ENCODE data around the gene KIAA1755.
"Not testable (repeated sequence)": the region's sequence is repeated elsewhere in the genome, so short reads cannot be mapped to it uniquely, and the experiment has no call there.

The KIAA1755 gene

DNA sequence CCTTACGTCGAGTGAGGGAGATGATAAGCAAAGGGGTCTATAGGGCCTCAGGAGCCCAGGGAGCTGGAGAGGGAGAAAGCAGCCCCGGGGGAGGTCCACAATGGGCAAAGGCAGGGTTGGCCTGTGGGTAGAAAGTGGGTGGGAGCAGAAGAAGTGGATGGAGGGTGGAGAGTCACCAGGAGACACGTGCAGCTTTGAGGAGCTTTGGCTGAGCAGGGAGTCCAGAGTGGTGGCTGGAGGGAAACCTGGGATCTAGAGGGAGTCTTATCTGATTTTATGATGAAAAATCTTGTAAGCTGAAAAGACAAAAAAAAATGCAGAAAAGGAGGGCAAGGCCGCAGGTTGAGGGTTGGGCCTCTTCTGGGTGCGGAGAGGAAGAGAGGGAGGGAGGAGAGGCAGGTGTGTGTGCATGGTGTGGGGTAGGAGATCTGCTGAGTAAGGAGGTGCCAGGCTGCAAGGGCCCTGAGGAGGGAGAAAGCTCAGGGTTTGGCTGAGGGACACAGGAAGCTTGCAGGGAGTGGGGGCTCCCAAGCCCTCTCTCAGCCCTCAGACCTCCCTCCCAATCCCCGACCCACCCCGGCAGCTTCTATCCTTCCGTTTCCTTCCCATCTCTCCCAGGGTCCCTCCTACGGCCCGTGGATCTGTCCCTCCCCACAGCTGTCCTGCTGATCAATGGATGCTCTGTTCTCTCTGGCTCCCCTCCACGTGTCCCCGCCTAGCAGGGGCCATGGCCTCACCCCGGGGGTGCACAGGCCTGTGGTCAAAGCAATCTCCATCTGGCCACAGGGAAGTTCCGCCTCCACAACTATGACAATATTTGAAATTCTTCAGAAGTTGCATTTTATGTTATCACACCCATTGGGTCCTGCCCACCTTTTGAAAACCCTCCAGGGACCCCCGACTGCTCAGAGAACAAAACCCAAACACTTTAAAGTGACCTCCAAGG, 26.3 kb upstream of the KIAA1755 start:
- peak in 12 of 14 donors; percentile 7 to 80 (median 70) for DNase-seq

DNA sequence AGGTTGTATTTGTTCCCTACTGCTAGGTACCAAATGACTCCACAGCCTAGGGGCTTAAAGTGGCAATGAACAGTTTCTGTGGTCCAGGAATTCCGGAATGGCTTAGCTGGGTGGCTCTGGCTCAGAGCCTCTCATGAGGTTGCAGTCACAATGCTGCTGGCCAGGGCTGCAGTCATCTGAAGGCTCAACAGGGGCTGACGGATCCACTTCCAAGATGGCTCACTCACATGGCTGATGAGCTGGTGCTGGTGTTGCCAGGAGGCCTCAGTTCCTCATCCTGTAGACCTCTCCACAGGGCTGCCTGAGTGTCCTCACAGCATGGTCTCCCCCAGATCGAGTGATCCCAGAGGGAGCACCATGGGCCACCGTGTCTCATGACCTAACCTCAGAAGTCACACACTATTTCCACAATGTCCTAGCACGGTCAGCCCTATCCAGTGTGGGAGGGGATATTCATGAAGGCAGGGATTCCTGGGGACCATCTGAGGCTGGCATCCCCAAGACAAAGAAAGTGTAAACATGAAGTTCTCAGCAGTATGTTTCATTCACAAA, 24.4 kb upstream of the KIAA1755 start:
- no peak for DNase-seq

DNA sequence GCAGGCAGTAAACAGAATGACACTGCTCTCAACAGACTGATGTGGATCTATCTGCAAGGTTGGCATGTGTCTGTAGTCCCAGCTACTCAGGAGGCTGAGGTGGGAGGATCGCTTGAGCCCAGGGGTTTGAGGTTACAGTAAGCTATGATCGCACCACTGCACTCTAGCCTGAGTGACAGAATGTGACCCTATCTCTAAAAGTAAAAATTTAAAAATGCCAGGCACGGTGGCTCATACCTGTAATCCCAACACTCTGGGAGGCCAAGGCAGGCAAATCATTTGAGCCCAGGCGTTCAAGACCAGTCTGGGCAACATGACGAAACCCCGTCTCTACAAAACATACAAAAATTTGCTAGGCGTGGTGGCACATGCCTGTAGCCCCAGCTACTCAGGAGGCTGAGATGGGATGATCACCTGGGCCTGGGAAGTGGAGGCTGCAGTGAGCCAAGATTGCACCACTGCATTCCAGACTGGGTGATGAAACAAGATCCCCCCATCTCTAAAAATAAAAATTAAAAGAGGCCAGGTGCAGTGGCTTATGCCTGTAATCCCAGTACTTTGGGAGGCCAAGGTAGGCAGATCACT, 23.6 kb upstream of the KIAA1755 start:
- DNase-seq, result not testable (repeated sequence)

DNA sequence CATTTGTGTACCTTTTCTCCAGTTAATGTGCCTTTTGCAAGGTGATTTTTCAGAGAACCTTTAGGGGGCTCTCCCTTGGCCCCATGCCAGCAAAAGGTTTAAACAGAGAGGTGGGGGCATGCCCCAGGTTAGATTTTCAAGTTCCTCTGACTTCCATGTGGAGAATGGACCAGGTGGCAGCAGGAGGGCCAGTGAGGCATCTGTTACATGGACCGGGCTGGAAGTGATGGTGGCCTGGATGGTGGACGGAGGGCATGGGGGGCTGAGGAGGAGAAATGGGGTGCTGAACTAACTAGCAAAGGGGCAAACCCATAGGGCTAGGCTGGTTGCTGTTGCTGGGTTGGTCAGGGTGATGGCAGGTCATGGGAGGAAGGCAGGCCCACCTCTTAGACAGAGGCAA, 22.7 kb upstream of the KIAA1755 start:
- no peak for DNase-seq

DNA sequence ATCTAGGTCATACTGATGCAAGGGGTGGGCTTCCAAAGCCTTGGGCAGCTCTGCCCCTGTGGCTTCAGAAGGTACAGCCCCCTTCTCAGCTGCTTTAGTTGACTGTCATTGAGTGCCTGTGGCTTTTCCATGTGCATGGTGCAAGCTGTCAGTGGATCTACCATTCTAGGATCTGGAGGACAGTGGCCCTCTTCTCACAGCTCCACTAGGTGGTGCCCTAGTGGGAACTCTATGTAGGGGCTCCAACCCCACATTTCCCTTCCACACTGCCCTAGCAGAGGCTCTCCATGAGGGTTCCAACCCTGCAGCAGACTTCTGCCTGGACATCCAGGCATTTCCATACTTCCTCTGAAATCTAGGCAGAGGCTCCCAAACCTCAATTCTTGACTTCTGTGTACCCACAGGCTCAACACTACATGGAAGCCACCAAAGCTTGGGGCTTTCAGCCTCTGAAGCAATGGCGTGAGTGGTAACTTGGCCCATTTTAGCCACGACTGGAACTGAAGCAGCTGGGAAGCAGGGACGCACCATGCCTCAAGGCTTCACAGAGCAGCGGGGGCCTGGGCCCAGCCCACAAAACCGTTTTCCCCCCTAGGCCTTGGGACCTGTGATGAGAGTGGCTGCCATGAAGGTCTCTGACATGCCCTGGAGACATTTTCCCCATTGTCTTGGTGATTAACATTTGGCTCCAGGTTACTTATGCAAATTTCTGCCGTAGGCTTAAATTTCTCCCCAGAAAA, 20.8 kb upstream of the KIAA1755 start:
- DNase-seq, result not testable (repeated sequence)

DNA sequence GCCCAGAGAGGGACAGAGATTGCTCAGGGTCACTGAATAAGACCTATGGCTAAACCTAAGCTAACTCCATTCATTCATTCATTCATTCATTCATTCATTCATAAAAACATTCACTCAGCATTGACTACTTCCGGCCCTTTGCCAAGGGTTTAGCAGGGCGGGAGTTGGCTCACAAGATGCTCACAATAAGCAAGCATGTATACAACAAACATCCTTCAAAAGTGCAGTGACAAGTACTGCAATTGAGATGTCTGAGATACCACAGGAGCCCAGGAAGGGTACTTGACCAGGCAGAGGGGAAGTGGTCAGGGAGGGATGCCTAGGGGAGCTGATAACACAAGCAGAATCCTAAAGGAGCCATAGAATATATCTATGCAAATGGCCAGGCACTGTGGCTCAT, 18.2 kb upstream of the KIAA1755 start:
- DNase-seq, result no peak

DNA sequence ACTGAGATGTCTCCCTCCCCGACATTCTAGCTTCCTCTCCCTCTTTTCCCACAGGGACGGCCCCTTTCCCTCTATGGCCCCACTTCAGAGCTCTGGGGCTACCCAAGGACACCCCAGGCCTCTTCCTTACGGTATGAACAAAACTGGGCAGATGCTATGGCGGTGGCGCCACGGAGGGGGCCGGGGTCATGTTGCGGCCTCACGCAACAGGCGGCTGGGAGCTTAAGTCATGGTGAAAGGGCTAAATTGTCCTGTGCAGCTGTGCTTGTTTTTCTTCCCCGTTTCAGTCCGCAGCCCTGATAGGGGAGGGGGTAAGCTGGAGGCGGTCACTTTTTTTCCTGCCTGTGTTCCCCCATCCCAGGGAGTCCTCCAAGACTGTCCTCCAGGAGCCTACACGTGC, 17.6 kb upstream of the KIAA1755 start:
- peak in 2 of 14 donors; percentile 18 to 31 for DNase-seq

DNA sequence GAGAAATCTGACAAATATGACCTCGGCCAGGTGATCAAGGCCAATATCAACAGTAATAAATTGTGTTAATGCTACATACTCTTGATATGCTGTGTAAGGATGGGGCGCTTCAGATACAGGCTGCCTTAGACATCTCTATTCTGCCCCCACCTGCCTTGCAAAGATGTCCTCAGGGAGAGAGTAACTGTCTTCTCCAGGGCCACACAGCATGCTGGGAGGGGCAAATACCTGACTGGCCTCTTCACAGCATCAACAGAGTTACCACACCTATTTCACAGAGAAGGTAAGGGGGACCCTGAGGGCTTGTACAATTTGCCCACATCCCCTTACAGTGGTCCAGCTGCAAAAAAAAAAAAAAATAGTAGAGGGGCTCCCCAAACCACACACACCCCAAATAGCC, 17.2 kb upstream of the KIAA1755 start:
- DNase-seq, result no peak

DNA sequence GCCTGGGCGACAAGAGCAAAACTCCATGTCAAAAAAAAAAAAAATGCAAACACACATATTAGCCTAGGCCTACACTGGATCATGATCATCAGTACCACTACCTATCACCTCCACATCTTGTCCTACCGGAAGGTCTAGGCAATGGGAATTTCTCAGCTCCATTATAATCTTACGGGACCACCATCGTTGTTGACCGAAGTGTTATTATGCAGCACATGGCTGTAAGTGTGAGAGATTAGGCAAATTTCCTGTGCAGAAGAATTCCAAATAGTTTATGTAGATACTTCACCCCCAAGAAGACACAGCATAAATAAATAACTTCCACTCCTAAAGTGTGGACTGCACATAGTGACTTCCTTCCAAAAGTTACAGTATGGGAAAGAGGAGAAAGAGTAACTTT, 16.8 kb upstream of the KIAA1755 start:
- no peak for DNase-seq

DNA sequence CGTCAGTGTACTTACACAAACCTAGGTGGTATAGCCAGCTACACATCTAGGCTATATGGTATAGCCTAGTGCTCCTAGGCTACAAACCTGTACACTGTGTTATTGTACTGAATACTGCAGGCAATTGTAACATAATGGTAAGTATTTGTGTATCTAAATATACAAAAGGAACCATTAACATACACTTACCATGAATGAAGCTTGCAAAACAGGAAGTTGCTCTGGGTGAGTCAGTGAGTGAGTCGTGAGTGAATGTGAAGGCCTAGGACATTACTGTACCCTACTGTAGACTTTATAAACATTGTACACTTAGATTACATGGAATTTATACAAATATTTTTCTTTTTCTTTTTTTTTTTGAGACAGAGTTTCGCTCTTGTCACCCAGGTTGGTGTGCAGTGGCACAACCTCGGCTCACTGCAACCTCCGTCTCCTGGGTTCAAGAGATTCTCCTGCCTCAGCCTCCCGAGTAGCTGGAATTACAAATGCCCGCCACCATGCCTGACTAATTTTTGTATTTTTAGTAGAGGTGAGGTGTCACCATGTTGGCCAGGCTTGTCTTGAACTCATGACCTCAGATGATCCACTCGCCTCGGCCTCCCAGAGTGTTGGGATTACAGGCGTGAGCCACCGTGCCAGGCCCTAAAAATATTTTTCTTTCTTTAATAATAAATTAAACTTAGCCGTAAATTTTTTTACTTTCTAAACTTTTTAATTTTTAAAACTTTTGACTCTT, 15.4 kb upstream of the KIAA1755 start:
- no peak for DNase-seq

DNA sequence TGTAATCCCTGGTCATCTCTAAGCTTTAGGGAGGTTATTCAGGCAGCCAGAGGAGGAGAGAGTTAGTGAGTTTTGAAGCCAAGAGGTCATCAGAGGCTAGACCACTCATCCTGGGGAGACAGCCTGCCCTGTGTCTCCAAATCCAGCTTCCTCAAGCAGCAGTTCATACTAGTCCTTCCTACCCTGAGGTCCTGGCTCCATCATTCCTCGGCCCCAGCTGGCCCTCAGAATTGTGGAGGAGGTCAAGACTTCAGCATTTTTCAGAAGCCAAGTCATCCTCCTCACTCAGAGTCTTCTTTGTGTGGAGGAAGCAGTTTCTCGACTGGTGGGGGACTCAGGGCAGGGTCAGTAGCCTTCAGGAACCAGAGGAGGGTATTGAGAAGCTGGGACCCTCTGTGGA, 12.4 kb upstream of the KIAA1755 start:
- no peak for DNase-seq

DNA sequence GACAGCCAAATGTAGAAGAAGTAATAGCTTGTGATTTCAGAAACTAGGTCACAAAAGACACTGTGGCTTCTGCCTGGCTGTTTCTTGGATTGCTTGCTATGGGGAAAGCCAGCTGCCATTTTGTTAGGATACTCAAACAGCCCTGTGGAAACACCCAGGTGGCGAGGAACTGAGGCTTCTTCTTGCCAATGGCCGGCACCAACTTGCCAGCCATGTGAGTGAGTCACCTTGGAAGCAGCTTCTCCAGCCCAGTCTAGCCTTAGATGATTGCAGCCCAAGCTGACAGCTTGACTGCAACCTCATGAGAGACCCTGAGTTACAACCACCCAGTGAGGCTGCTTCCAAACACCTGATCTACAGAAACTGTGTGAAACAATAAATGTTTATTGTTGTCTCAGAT, 11.9 kb upstream of the KIAA1755 start:
- DNase-seq, result no peak

DNA sequence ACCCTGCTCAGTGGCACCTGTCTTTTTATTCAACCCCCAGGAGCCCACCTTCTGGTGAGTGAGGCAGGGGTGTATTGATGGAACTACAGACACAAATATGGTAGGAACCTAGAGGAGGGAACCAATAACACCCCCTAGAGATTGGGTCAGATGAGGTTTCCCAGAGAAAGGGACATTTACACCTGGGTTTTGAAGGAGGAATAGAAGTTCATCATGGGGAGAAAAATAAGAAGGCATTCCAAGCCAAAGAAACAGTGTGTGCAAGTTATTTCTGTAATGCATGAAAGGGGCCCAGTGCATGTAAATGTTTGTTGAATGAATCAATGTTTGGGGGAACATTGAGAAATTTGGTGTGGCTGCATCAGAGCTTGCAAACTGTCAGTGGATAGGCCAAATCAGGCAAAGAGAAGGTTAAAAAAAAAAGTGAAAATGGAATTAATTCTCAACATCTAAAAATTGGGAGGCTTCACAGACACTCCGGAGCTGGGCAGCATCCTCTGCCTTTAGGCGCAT, 11.1 kb upstream of the KIAA1755 start:
- no peak for DNase-seq

DNA sequence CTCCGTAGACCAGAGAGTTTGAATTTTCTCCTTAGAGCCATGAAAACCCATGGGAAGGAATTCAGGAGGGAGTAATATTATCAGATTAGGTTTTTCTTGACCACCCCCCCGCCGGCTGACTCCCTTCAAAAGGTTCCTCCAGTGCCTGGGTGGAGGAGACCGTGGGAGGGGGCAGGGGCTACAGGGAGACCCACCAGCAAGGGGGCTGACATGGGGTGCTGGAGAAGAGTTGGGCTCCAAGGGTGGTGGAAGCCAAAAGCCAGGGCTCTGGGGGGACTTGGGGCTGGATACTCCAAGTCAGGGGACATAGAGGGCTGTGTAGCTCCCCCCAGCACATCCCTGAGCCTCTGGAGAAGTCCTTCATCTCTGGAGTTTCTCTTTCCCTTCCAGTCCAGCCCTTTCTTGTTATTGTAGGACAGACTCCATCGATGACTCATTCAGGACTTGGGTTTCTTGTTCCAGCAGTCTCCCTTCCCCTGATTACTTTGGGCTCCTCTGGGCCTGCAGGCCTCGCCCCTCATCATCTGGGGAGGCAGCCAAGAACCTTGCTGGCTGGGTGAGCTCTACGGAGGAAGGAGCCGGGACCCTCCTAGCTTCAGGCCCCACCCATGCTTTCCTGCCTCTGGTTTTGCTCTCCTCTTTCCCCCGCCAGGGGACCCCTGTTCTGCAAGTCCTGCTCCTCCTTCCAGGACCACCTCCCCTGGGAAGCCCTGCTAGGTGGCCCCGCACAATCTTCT, 10.5 kb upstream of the KIAA1755 start:
- DNase-seq, result no peak

DNA sequence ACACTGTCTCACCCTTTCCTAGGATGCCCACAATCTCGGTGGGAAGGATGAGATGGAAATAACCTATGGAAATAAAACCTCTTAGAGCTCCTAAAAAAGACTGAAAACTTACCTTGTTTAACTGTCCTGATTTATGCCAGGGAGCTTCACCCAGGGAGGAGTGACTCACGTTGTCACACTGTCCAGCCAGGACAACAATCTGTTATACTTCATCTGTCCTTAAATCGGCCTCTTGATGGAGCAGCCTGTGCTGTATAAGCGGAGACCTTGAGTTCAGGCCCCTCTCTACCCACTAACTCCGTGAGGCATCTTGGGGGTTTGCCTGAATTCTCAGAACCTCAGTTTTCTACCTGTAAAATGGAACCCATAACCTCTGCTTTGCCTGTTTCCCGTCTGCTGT, 9.2 kb upstream of the KIAA1755 start:
- DNase-seq, result no peak

DNA sequence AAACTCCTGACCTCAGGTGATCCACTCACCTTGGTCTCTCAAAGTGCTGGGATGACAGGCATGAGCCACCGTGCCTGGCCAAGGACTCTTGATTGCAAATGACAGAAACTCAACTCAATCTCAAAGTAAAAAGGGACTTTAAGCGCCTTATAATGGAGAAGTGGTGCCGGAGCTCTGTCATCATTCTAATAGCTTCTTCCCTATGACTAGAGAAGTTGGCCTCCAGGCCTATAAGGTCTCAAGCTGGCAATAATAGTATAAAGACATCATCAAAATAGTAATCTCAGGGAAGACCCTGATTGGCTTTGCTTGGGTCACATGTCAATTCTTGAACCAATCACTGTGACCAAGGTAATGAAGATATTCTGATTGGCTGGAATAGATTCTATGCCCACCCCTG, 8.5 kb upstream of the KIAA1755 start:
- no peak for DNase-seq

DNA sequence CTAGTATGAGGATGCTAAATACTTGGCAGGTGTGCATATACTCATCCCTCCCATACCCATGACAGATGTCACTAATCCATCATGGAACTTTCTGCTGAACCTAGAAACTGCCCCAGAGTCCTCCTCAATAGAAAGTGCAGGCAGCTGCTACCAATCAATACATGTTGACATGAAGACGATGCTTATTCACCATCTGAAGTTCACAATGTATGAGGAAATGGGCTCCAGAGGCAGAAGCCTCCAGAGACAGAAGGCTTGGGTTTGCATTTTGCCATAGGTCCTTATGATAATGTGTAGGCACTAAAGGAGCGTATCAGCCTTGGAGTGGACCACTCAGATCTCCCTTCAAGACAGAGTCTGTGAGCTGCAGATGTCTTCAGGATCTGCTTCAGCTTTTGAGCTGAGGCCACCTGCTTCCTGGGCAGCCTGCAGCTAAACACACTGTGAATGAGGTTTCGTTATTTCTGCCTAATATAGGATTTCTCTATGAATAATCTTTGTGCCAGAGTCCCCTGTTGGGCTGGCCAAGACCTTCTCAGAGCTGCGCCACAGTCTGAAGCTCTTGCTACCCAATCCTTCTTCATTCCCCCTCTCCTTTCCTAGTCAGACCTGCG, 7.5 kb upstream of the KIAA1755 start:
- DNase-seq, result no peak

DNA sequence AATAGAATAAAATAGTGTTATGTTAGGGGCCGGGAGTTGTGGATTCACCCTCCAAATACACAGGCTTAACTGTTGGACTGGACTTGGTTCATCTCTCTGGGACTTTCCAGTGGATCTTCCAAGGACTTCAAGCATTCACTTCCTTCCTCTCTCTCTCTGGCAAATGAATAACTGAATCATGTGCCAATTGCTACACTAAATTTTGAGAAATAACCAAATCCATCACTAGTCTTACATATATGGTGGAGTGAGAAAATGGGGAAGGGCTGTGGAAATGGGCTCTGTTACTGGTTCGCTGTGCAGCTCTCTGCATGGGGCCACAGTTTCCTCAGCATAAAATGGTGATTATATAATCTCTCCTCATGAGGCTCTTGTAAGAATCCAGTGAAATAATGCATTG, 6.8 kb upstream of the KIAA1755 start:
- no peak for DNase-seq

DNA sequence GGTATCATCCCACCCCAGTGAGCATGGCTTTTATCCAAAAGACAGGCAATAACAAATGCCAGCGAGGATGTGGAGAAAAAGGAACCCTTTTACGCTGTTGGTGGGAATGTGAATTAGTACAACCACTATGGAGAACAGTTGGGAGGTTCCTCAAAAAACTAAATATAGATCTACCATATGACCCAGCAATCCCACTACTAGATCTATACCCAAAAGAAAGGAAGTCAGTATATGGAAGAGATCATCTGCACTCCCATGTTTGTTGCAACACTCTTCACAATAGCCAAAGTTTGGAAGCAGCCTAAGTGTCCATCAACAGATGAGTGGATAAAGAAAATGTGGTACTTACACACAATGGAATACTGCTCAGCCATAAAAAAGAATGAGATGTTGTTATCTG, 5.9 kb upstream of the KIAA1755 start:
- DNase-seq, result no peak

DNA sequence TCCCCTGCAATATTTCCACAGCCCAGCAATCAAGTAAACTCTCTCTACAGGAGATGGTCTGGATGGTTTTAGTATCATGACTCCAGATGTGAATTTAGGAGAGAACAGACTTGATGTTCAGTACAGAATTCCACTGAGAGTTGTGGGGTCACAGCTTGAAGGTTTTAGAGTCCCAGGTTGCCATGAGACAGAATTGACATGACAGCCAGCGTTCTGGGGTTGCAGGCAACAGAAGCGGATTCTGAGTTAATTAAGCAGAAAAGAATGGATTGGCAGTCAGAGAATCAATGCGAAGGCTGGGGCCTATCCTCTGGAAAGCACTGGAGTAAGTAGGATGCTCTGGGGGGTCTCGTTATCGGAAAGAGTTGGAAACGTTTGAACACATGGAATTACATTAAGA, 2.4 kb upstream of the KIAA1755 start:
- DNase-seq, result no peak

DNA sequence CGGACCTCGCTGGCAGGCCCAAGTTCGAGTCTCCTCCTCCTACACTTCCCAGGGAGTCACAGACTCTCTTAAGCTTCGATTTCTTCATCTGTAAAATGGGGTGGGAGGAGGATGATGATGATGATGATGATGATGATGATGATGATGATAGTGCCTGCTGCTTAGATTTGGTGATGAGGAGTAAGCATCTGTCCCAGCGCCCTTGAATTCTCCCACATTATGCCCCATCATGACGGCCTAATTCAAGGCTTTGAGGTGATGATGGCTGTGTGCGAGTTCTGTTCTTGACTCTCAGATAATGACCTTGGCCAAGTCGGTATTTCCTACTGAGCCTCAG, 487 bp upstream of the KIAA1755 start:
- DNase-seq, result no peak

All from C1 segment of cervical spinal cord (tissue), 14 donors.